GM12878 (cell line): ENCODE measurements around the gene FAM53B. TPM values are rescaled to one million over a fixed set of nuclear protein-coding genes. Genes with fewer than 3 reads are reported as not detected.

ENCODE experiments used
- ATAC-seq: fragments of 200-7000 bp; cut with Tn5 transposase; 3 replicates; pipeline ENCODE4 v1.9.1; 2020; ENCODE audit warnings: mild to moderate bottlenecking, moderate library complexity
- BruUV-seq: library from RNA; stranded (reverse); fragments of 400-500 nt; replicated peaks from 2 replicates; lab custom pipeline; 2021; lab: Mats Ljungman, UMichigan
- CTCF ChIA-PET: fragments of 300-600 bp; sonication (Branson Sonifier 250); formaldehyde crosslinking; extraction: SDS; loops from one replicate; lab custom pipeline; 2021; ENCODE audit warnings: inconsistent platforms; lab: Yijun Ruan, JAX
- POLR2A ChIA-PET: fragments of 350-600 bp; formaldehyde crosslinking; extraction: SDS; loops from one replicate; lab custom pipeline; 2021; ENCODE audit warnings: inconsistent platforms; lab: Charles Lee
- RAD21 ChIA-PET: fragments of 300-600 bp; sonication (Branson Sonifier 250); formaldehyde crosslinking; loops from one replicate; lab custom pipeline; 2023; ENCODE audit warnings: antibody characterized with exemption; ENCODE audit not compliant: unreplicated experiment; lab: Charles Lee
- SMC1A ChIA-PET: fragments of 300-600 bp; sonication (Branson Sonifier 250); formaldehyde crosslinking; loops from one replicate; lab custom pipeline; 2023; ENCODE audit not compliant: unreplicated experiment, uncharacterized antibody; lab: Charles Lee
- DNase-seq: peaks from one replicate; pipeline ENCODE4 v3.0.0-alpha.2; 2011; ENCODE audit warnings: low read depth, low spot score
- FAIRE-seq: peaks from 3 replicates; lab custom pipeline; 2011; peaks lifted over from hg19 to GRCh38; lab: Jason Lieb, UNC
- H2AFZ ChIP-seq: 2 replicates; pipeline ENCODE4 v1.6.0; 2011; ENCODE audit warnings: low read depth, low read length, control low read depth; ENCODE audit not compliant: control insufficient read depth
- H3K27ac ChIP-seq: 2 replicates; pipeline ENCODE4 v1.5.1; 2011; ENCODE audit warnings: control low read depth; ENCODE audit not compliant: control insufficient read depth, insufficient read depth
- H3K27me3 ChIP-seq, 2 experiments: replicated peaks in 1 of 2; 2 replicates each; pipeline versions ENCODE4 v1.6.0 to v1.6.1; 2011; ENCODE audit warnings: low read length in 1 of 2; ENCODE audit not compliant: control insufficient read depth in 2 of 2, insufficient read depth in 2 of 2
- H3K36me3 ChIP-seq, 2 experiments: 2 replicates each; pipeline ENCODE4 v1.5.1; 2011; ENCODE audit warnings: low read length in 1 of 2; ENCODE audit not compliant: control insufficient read depth in 2 of 2, insufficient read depth in 2 of 2
- H3K4me1 ChIP-seq: 2 replicates; pipeline ENCODE4 v1.6.1; 2011; ENCODE audit warnings: mild to moderate bottlenecking, low read length, moderate library complexity, mixed read lengths; ENCODE audit not compliant: control insufficient read depth, insufficient read depth
- H3K4me2 ChIP-seq: 2 replicates; pipeline ENCODE4 v1.6.0; 2011; ENCODE audit warnings: control low read depth; ENCODE audit not compliant: control insufficient read depth, insufficient read depth
- H3K4me3 ChIP-seq: fragments of 200-600 bp; sonication (generic); 2 replicates; pipeline ENCODE4 v1.5.1; 2016
- H3K79me2 ChIP-seq: 2 replicates; pipeline ENCODE4 v1.6.0; 2011; ENCODE audit warnings: low read length; ENCODE audit not compliant: control insufficient read depth, insufficient read depth
- H3K9ac ChIP-seq: 2 replicates; pipeline ENCODE4 v1.8.0; 2011; ENCODE audit warnings: low read length, control low read depth, mixed read lengths; ENCODE audit not compliant: control insufficient read depth, insufficient read depth
- H3K9me3 ChIP-seq: replicated peaks from 3 replicates; pipeline ENCODE4 v1.5.1; 2011; ENCODE audit warnings: mild to moderate bottlenecking, low read length; ENCODE audit not compliant: control insufficient read depth, insufficient read depth
- H4K20me1 ChIP-seq: 2 replicates; pipeline ENCODE4 v1.6.0; 2011; ENCODE audit not compliant: control insufficient read depth, insufficient read depth
- ATF7 ChIP-seq: fragments of 450-650 bp; IDR thresholded peaks from 2 replicates; pipeline ENCODE4 v1.6.1; 2016; ENCODE audit warnings: low read depth, mild to moderate bottlenecking
- EGR1 ChIP-seq, 2 experiments: IDR thresholded peaks; 1 replicate in 1 of 2; 2 replicates in 1 of 2; pipeline ENCODE4 v1.6.1; 2011 to 2012; ENCODE audit warnings: low read depth in 2 of 2, low read length in 2 of 2, borderline replicate concordance in 1 of 2, mild to moderate bottlenecking in 1 of 2, moderate library complexity in 1 of 2
- JUND ChIP-seq: IDR thresholded peaks from 2 replicates; pipeline ENCODE4 v1.6.1; 2012; ENCODE audit warnings: low read depth, mild to moderate bottlenecking, low read length, improper control_type of control experiment, moderate library complexity
- NFIC ChIP-seq: IDR thresholded peaks from 2 replicates; pipeline ENCODE4 v1.6.1; 2012; ENCODE audit warnings: low read depth, mild to moderate bottlenecking, inconsistent platforms, low read length, moderate library complexity
- NFYB ChIP-seq: IDR thresholded peaks from 2 replicates; pipeline ENCODE4 v1.6.1; 2011; ENCODE audit warnings: low read depth, mild to moderate bottlenecking, low read length, improper control_type of control experiment, moderate library complexity; ENCODE audit not compliant: insufficient read depth
- RAD21 ChIP-seq: IDR thresholded peaks from 2 replicates; pipeline ENCODE4 v1.6.1; 2011; ENCODE audit warnings: mild to moderate bottlenecking, low read depth, low read length, moderate library complexity; ENCODE audit not compliant: insufficient read depth
- RELA ChIP-seq: fragments of 450-650 bp; IDR thresholded peaks from 2 replicates; pipeline ENCODE4 v1.8.0; 2014; ENCODE audit warnings: borderline replicate concordance; ENCODE audit not compliant: partially characterized antibody
- RFX5 ChIP-seq: IDR thresholded peaks from 2 replicates; pipeline ENCODE4 v1.6.1; 2011; ENCODE audit warnings: low read depth, low read length, improper control_type of control experiment
- TCF7 ChIP-seq: IDR thresholded peaks from 2 replicates; pipeline ENCODE4 v1.6.1; 2014; ENCODE audit warnings: antibody characterized with exemption, borderline replicate concordance
- ZZZ3 ChIP-seq: IDR thresholded peaks from 2 replicates; pipeline ENCODE4 v1.6.1; 2011; ENCODE audit warnings: low read depth; ENCODE audit not compliant: control insufficient read depth, insufficient read length
- WGBS: methylation state at CpG from one replicate; pipeline ENCODE4 v1.1.6; 2016; ENCODE audit warnings: low lambda C conversion rate; ENCODE audit not compliant: insufficient replicate concordance, insufficient coverage; ENCODE audit errors: missing lambda C conversion rate; 5-methylcytosine and 5-hydroxymethylcytosine counted together
- in situ Hi-C: fragments of 300-500 bp; cut with MboI; formaldehyde crosslinking; loops from 9 replicates; pipeline ENCODE4 v1.14.3; 2018; ENCODE audit warnings: mixed read lengths
- intact Hi-C: fragments of 100-400 bp; cut with micrococcal nuclease; formaldehyde crosslinking; loops from one replicate; pipeline ENCODE4 v1.14.2; 2022; ENCODE audit not compliant: unreplicated experiment
- polyA plus RNA-seq, 11 experiments: library from polyadenylated mRNA; depleted of rRNA in 4 of 11; unstranded in 6 of 11; stranded (reverse) in 5 of 11; fragments of >200 nt; fragmentation: Nextera tagmentation in 4 of 11; fragmentation: Illumina TruSeq in 1 of 11; extraction: Ambion mirVana in 4 of 11; extraction: Trizol in 1 of 11; gene quantifications; 1 replicate in 1 of 11; 2 replicates in 10 of 11; pipeline versions ENCODE4 v1.2.1 to v1.2.3, GENCODE V29; 2011 to 2016; ENCODE audit warnings: inconsistent platforms in 2 of 11, missing spikeins in 2 of 11, low read depth in 1 of 11
- total RNA-seq, 4 experiments: library from RNA; depleted of rRNA in 3 of 4; stranded (reverse); fragments of >200 nt in 3 of 4; fragmentation: Illumina TruSeq in 1 of 4; extraction: Trizol in 1 of 4; gene quantifications; 2 replicates each; pipeline versions ENCODE4 v1.2.1 to v1.2.3, GENCODE V29; 2013 to 2021
- TF ChIP-seq, protein P1 (sequence below): IDR thresholded peaks from 2 replicates; pipeline ENCODE4 v1.6.1; 2012; ENCODE audit warnings: improper control_type of control experiment, low read depth, low read length; ENCODE audit not compliant: insufficient replicate concordance
- TF ChIP-seq, protein P2 (sequence below): fragments of 150-350 bp; IDR thresholded peaks from 2 replicates; pipeline ENCODE4 v1.6.1; 2014; ENCODE audit warnings: mild to moderate bottlenecking, low read depth, low read length
- TF ChIP-seq, protein P3 (sequence below): IDR thresholded peaks from 2 replicates; pipeline ENCODE4 v1.6.1; 2011; ENCODE audit warnings: low read depth, low read length, improper control_type of control experiment, borderline replicate concordance

FAM53B gene
- total and polyA plus RNA-seq, 10 of the 15 experiments (the other 5 are each of a cell fraction or from before 2014, with no cell fraction given): 0.05 to 26.3 (median 8.1) TPM

DNA sequence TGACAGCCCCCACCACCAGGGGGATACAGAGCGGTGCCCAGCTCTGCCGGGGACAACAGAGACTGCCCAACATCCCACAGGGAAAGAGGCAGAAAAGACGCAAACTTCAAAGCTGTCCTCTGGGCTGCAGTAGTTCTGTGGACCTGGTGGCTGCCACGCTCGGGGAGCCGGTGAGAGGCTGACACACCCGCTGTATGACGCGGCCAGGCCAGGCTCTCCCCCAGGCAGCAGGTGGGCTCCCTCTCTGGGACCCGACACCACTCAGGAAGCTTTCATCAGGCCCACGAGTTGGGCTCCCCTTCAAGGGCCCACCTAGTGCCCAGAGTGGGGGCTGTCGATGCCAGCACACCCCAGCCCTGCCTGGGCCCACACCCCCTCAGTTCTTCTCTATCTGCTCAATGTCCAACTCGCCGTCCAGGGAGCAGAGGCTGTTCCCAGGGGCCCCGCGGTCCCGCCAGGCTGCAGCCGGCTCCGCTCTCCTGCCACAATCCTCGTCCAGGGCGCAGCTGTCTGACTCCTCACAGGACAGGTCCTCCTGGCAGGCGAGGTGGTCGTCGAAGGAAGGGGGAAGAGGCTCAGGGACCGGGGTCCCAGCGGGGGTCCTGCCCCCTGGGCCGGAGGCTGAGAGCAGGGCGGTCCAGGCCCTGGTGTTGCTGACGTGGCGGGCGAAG is 121.2 kb downstream of the FAM53B start:
- no TSS peak for BruUV-seq
- Histone ChIP-seq H3K79me2 (no peaks in the 10 kb centered on the region; the same call in 1 of the 2 replicates), H3K4me1 (peaks cover 51% of the 10 kb centered on the region), H3K36me3 (peaks cover 0 to 11% of the 10 kb centered on the region in 2 experiments; a peak in 2 of 4 replicates), H3K4me3 (no peak overlapping the region), H3K9ac (no peak overlapping the region), H4K20me1 (no peaks in the 10 kb centered on the region), H3K27me3 (no peaks in the 10 kb centered on the region), H3K27ac (no peak overlapping the region), H3K4me2 (no peak overlapping the region), H3K9me3 (no peaks in the 10 kb centered on the region), H2AFZ (no peak overlapping the region)
- RAD21 ChIA-PET: interaction anchor here (4.8 kb wide), 1 partner anchor 118 kb away, joined by 35 read pairs; no protein-coding TSS in a partner anchor
- WGBS: 91% methylated on average over 28 of the region's 31 CpGs
- POLR2A ChIA-PET: no interaction called here
- in situ Hi-C loops (no loop called here), intact Hi-C loops (no loop called here)
- no peak for ATAC-seq
- no peak for FAIRE-seq
- DNase-seq: no peak
- SMC1A ChIA-PET: no interaction called here
- CTCF ChIA-PET: no interaction called here
- TF ChIP-seq, protein P1, sequence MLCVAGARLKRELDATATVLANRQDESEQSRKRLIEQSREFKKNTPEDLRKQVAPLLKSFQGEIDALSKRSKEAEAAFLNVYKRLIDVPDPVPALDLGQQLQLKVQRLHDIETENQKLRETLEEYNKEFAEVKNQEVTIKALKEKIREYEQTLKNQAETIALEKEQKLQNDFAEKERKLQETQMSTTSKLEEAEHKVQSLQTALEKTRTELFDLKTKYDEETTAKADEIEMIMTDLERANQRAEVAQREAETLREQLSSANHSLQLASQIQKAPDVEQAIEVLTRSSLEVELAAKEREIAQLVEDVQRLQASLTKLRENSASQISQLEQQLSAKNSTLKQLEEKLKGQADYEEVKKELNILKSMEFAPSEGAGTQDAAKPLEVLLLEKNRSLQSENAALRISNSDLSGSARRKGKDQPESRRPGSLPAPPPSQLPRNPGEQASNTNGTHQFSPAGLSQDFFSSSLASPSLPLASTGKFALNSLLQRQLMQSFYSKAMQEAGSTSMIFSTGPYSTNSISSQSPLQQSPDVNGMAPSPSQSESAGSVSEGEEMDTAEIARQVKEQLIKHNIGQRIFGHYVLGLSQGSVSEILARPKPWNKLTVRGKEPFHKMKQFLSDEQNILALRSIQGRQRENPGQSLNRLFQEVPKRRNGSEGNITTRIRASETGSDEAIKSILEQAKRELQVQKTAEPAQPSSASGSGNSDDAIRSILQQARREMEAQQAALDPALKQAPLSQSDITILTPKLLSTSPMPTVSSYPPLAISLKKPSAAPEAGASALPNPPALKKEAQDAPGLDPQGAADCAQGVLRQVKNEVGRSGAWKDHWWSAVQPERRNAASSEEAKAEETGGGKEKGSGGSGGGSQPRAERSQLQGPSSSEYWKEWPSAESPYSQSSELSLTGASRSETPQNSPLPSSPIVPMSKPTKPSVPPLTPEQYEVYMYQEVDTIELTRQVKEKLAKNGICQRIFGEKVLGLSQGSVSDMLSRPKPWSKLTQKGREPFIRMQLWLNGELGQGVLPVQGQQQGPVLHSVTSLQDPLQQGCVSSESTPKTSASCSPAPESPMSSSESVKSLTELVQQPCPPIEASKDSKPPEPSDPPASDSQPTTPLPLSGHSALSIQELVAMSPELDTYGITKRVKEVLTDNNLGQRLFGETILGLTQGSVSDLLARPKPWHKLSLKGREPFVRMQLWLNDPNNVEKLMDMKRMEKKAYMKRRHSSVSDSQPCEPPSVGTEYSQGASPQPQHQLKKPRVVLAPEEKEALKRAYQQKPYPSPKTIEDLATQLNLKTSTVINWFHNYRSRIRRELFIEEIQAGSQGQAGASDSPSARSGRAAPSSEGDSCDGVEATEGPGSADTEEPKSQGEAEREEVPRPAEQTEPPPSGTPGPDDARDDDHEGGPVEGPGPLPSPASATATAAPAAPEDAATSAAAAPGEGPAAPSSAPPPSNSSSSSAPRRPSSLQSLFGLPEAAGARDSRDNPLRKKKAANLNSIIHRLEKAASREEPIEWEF: no peak
- TF ChIP-seq NFYB (no peak), RAD21 (no peak), RFX5 (no peak), JUND (no peak), RELA (no peak), NFIC (no peak), TCF7 (no peak), ZZZ3 (no peak), EGR1 (IDR thresholded peaks at IDR 0.05; ENCODE audit: borderline replicate concordance in 1 of 2, low read depth in 2 of 2, low read length in 2 of 2) (no peak), ATF7 (no peak)
- TF ChIP-seq, protein P2, sequence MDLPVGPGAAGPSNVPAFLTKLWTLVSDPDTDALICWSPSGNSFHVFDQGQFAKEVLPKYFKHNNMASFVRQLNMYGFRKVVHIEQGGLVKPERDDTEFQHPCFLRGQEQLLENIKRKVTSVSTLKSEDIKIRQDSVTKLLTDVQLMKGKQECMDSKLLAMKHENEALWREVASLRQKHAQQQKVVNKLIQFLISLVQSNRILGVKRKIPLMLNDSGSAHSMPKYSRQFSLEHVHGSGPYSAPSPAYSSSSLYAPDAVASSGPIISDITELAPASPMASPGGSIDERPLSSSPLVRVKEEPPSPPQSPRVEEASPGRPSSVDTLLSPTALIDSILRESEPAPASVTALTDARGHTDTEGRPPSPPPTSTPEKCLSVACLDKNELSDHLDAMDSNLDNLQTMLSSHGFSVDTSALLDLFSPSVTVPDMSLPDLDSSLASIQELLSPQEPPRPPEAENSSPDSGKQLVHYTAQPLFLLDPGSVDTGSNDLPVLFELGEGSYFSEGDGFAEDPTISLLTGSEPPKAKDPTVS: no peak
- TF ChIP-seq, protein P3, sequence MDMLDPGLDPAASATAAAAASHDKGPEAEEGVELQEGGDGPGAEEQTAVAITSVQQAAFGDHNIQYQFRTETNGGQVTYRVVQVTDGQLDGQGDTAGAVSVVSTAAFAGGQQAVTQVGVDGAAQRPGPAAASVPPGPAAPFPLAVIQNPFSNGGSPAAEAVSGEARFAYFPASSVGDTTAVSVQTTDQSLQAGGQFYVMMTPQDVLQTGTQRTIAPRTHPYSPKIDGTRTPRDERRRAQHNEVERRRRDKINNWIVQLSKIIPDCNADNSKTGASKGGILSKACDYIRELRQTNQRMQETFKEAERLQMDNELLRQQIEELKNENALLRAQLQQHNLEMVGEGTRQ: no peak
